ENCODE results near the gene TDRD10.
"Not testable (repeated sequence)": the region's sequence is repeated elsewhere in the genome, so short reads cannot be mapped to it uniquely, and the experiment has no call there.

Gene TDRD10

GRCh38 chr1:154481053-154481452 is 21.0 kb upstream of the TDRD10 start:
- DNase-seq, result no peak

GRCh38 chr1:154483941-154484803 is 17.8 kb upstream of the TDRD10 start:
- DNase-seq, result no peak

- no peak for DNase-seq
Observed at GRCh38 chr1:154485106-154485505, 16.9 kb upstream of the TDRD10 start.

GRCh38 chr1:154485910-154486496 is 16.0 kb upstream of the TDRD10 start:
- DNase-seq, result no peak

DNA sequence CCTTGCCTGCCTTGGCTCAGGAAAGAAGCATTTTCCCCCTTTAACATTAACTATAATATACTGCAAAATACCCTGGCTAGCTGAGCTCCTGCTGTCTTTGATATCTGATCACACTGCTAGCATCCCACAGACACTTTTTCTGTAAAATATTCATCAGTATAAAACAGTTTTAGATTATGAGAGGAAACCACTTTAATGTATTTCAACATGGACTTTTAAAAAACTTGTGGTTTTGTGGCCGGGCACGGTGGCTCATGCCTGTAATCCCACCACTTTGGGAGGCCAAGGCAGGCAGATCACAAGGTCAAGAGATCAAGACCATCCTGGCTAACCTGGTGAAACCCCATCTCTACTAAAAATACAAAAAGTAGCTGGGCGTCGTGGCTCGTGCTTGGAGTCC is 15.3 kb upstream of the TDRD10 start:
- DNase-seq, result not testable (repeated sequence)

- DNase-seq, result no peak
Observed at GRCh38 chr1:154488922-154489321, 13.1 kb upstream of the TDRD10 start.

DNA sequence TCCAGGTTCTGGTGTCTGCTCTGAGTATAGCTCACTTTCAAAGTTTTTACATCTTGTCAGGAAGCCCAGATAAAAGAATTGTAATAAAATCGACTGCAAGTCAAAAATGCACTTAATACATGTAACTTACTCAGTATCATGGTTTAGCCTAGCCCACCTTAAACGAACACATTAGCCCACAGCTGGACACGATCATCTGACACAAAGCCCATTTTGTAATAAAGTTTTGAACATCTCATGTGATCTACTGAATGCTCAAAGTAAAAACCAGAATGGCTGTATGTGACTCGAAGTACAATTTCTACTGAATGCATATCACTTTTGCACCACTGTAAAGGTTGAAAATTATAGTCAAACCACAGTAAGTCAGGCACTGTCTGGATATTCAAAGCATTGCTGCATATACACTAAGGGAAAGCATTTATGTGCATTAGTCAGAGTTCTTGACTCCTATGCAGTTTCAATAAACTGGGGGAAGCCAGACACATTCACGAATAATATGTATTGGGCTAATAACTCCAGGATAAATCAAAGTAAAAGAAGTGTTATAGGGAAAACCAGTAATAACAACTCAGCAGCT is 12.2 kb upstream of the TDRD10 start:
- DNase-seq, result no peak

DNA sequence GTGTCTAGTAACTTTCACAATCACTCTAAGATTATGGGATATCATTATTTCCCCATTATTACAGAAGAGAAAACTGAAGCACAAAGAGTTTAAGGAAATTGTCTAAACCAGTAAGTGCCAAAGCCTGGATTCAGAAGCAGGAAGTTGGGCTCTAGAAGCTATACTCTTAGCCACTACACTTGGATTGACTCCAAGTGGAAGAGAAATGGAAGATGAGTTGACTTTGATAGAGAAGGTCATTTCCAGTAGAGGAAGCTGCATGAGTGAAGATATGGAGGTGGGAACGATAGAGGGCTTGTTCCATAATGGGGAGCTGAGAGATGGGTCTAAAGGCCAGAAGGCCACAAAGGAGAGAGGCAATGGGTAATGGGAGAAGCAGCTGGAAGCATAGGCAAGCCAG is 11.7 kb upstream of the TDRD10 start:
- no peak for DNase-seq

- no peak for DNase-seq
Observed at GRCh38 chr1:154492115-154492514, 9.9 kb upstream of the TDRD10 start.

- no peak for DNase-seq
Observed at GRCh38 chr1:154493276-154493675, 8.7 kb upstream of the TDRD10 start.

GRCh38 chr1:154495496-154496273 is 6.3 kb upstream of the TDRD10 start:
- DNase-seq, result no peak

GRCh38 chr1:154496383-154496782 is 5.6 kb upstream of the TDRD10 start:
- DNase-seq, result no peak

DNA sequence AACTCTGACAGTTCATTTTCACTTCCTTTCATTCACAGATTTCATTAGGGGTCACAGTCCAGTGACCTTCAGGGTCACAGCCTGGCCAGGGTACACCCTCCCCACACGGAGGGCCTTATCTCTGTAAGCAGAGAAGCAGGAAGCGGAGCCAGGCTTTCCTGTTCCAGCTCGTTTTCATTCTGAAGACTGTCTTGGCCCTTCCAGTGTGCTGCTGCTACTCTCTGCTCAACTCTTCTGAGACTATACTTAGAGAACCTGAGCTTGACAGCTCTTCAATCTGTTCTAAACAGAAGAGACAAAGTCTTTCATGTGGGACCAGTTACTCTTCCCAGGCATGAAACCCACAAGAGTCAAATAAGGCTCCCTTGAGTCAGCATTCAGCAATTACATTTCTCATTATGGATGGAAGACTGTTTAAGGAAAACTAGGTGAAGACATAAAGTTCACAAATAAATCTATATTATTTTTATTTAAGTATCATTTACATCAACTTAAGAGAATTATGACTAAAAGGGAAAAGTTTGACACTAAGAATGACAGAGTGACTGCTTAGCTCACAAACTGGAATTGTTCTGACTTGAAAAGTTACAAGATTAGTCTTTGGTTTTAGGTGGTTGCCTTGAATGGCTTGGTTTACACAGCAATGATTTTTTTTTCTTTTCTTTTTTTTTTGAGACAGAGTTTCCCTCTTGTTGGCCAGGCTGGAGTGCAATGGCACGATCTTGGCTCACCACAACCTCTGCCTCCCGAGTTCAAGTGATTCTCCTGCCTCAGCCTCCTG is 4.8 kb upstream of the TDRD10 start:
- no peak for DNase-seq

- no peak for DNase-seq
Observed at GRCh38 chr1:154499446-154499845, 2.6 kb upstream of the TDRD10 start.

GRCh38 chr1:154500533-154500932 is 1.5 kb upstream of the TDRD10 start:
- no peak for DNase-seq

DNA sequence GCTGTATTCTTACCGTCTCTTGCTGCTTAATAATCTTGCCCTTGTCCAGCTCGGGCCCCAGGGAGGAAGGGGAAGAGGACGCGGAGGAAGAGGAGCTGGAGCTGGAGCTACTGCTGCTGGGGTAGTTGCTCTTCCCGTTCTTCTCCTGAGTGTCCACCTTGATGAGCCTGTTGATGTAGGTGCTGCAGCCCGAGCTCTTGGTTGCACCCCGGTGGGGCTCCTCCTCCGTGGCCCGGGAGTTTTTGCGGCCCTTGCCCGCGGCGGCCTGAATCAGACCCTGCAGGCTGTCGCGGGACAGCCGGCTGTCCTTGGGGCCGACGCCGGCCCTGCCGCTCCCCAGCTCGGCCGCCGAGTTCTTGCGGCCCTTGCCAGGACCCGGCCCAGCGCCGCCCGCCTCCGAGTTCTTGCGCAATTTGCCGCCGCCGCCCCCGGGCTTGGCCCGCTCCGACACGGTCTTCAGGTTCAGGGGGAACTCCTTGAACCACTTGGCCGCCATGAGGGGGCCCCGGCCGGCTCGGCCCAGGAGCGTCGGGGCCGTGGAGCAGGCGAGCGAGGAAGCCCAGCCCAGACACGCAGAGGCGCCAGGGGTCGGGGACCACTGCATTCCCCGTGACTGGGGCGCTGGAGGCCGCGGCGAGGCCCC is 475 bp upstream of the TDRD10 start:
- DNase-seq, result no peak

GRCh38 chr1:154502744-154503115 is 711 bp downstream of the TDRD10 start:
- DNase-seq, result no peak

- DNase-seq, result no peak
Observed at GRCh38 chr1:154503898-154504297, 1.9 kb downstream of the TDRD10 start.

DNA sequence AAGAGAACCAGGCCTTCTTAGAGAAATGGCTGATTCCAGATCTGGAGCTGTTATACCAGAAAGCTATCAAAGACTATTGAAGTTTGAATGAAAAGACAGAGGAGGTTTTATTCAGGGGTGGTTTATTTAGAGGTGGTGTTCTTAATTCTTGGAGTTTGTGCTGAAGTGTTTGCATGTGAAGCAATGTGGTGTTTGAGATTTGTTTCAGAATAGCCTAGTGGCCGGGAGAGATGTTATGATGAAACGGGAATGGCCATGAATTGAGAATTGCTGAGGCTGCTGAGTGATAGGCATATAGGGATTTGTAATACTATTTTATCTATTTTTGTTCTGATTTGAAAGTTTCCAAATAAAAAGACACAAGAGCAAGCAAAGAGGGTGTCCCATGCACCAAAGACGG is 10.7 kb downstream of the TDRD10 start:
- no peak for DNase-seq

DNA sequence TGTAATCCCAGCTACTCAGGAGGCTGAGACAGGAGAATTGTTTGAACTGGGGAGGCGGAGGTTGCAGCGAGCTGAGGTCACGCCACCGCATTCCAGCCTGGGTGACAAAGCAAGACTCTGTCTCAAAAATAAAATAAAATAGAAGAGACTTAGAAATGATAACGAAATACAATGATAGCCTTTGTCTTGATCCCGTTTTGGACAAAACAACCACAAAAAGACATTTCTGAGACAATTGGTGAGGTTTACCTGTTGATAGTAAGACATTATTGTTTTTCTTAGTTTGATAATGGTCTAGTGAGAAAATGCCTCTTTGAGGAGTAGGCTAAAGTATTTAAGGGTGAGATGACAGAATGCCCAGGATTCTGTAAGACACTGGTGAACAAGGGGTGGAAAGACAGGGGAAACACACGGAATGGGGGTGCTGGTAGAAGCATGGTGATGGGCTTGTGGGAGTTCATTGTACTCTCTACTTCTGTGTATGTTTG is 12.1 kb downstream of the TDRD10 start:
- DNase-seq, result no peak

- no peak for DNase-seq
Observed at GRCh38 chr1:154517661-154518060, 15.6 kb downstream of the TDRD10 start.

DNA sequence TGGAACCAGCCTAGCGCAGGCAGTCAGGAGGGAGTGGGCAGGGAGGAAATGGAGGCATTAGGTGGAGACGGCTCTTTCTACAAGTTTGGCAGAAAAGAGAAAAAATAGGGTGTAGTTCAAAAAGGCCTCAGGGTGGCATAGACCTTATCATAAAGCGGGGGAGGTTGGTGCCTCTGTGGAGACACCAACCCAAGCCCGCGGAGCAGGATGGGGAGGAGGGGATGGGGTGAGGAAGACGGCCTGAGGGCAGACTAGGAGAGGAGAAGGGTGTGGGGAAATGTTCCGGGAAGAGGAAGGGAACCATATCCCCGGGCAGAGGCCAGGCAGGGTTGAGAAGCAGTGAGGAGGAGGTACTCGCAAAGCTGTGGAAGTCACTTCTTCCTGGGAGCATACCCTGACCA is 17.6 kb downstream of the TDRD10 start:
- DNase-seq, result no peak

All from cerebellar nuclear complex (tissue), 1 donor.